Panc1 (cell line): ENCODE results near the gene B4GALNT4. TPM values are rescaled to one million over a fixed set of nuclear protein-coding genes. Genes with fewer than 3 reads are reported as not detected.
"Not testable (repeated sequence)": the region's sequence is repeated elsewhere in the genome, so short reads cannot be mapped to it uniquely, and the experiment has no call there.

ENCODE experiments used
- ATAC-seq: fragments of 200-7000 bp; cut with Tn5 transposase; 2 replicates; pipeline ENCODE4 v1.9.1; 2020; ENCODE audit warnings: mild to moderate bottlenecking, moderate library complexity
- BruUV-seq: library from RNA; stranded (reverse); fragments of 400-500 nt; replicated peaks from 2 replicates; lab custom pipeline; 2021; lab: Mats Ljungman, UMichigan
- CTCF ChIA-PET: fragments of 300-600 bp; sonication (Branson Sonifier 250); formaldehyde crosslinking; loops from one replicate; lab custom pipeline; 2022; ENCODE audit warnings: antibody characterized with exemption; lab: Charles Lee
- POLR2A ChIA-PET: fragments of 300-600 bp; sonication (Branson Sonifier 250); formaldehyde crosslinking; loops from one replicate; lab custom pipeline; 2022; ENCODE audit warnings: antibody characterized with exemption; lab: Charles Lee
- DNase-seq: peaks from one replicate; pipeline ENCODE4 v3.0.0-alpha.2; 2010; ENCODE audit warnings: low read depth, low spot score
- H3K27ac ChIP-seq: 2 replicates; pipeline ENCODE4 v1.5.1; 2011; ENCODE audit warnings: mild to moderate bottlenecking, low read length, inconsistent platforms
- H3K27me3 ChIP-seq: fragments of 200-500 bp; sonication (Bioruptor generic); 2 replicates; pipeline ENCODE4 v1.6.0; 2014; ENCODE audit warnings: low read length, inconsistent platforms; ENCODE audit not compliant: control insufficient read depth, insufficient read depth
- H3K36me3 ChIP-seq: fragments of 200-500 bp; sonication (Bioruptor generic); 2 replicates; pipeline ENCODE4 v1.5.1; 2014; ENCODE audit warnings: inconsistent platforms, mild to moderate bottlenecking, low read length, moderate library complexity; ENCODE audit not compliant: control insufficient read depth, insufficient read depth
- H3K4me1 ChIP-seq: 2 replicates; pipeline ENCODE4 v1.5.1; 2011; ENCODE audit warnings: inconsistent platforms, mild to moderate bottlenecking, low read length, moderate library complexity; ENCODE audit not compliant: control insufficient read depth, insufficient read depth
- H3K4me3 ChIP-seq, 2 experiments: 2 replicates each; pipeline ENCODE4 v1.5.1; 2011 to 2012; ENCODE audit warnings: low read depth in 2 of 2, low read length in 2 of 2, mild to moderate bottlenecking in 2 of 2, inconsistent platforms in 1 of 2, moderate library complexity in 1 of 2
- H3K9me3 ChIP-seq: fragments of 200-500 bp; sonication (Bioruptor generic); 2 replicates; pipeline ENCODE4 v1.5.1; 2014; ENCODE audit warnings: low read depth, mild to moderate bottlenecking, inconsistent platforms, low read length, moderate library complexity; ENCODE audit not compliant: control insufficient read depth, insufficient read depth
- POLR2AphosphoS5 ChIP-seq: IDR thresholded peaks from 2 replicates; pipeline ENCODE4 v1.6.1; 2012; ENCODE audit warnings: mild to moderate bottlenecking, low read depth, low read length, moderate library complexity
- REST ChIP-seq, 2 experiments: IDR thresholded peaks; 2 replicates each; pipeline ENCODE4 v1.6.1; 2011 to 2012; ENCODE audit warnings: low read depth in 2 of 2, control low read depth in 1 of 2, low read length in 1 of 2, mild to moderate bottlenecking in 1 of 2, moderate library complexity in 1 of 2; ENCODE audit not compliant: insufficient read depth in 1 of 2
- SIN3A ChIP-seq: IDR thresholded peaks from 2 replicates; pipeline ENCODE4 v1.6.1; 2012; ENCODE audit warnings: low read depth, mild to moderate bottlenecking, low read length, moderate library complexity, borderline replicate concordance; ENCODE audit not compliant: insufficient read depth
- TCF7L2 ChIP-seq: IDR thresholded peaks from 2 replicates; pipeline ENCODE4 v1.6.1; 2011; ENCODE audit warnings: mild to moderate bottlenecking, low read depth, low read length, inconsistent platforms
- in situ Hi-C: cut with HindIII; loops from 2 replicates; pipeline ENCODE4 v1.10.0; 2016; ENCODE audit warnings: low sequenced_read_pairs, low pct_unique_long_range_greater_than_20kb
- intact Hi-C: fragments of 100-400 bp; cut with micrococcal nuclease; formaldehyde crosslinking; loops from one replicate; pipeline ENCODE4 v1.10.0; 2022; ENCODE audit not compliant: unreplicated experiment
- total RNA-seq: library from RNA; stranded (reverse); gene quantifications from one replicate; pipeline ENCODE4 v1.2.1, GENCODE V29; 2021; ENCODE audit not compliant: unreplicated experiment
- TF ChIP-seq, protein P1 (sequence below): fragments of 450-650 bp; IDR thresholded peaks from 2 replicates; pipeline ENCODE4 v1.5.1; 2017; ENCODE audit warnings: mild to moderate bottlenecking

B4GALNT4 gene
- total RNA-seq, 1 experiment from 2014 or later, result 122 TPM

- no peak for DNase-seq
- CTCF ChIA-PET, result interaction anchor here (0.6 to 2.1 kb wide), 7 partner anchors 8 to 112 kb away, joined by 3 to 14 read pairs (median 6); no protein-coding TSS in a partner anchor
- Histone ChIP-seq H3K4me3 (no peak overlapping the region), H3K27ac (no peak overlapping the region), H3K27me3 (no peaks in the 10 kb centered on the region), H3K36me3 (no peaks in the 10 kb centered on the region), H3K9me3 (no peaks in the 10 kb centered on the region), H3K4me1 (no peaks in the 10 kb centered on the region; the same call in 1 of the 2 replicates)
- no peak for TF ChIP-seq REST (IDR thresholded peaks at IDR 0.05; ENCODE audit: insufficient read depth in 1 of 2, low read depth in 2 of 2, low read length in 1 of 2)
- TF ChIP-seq POLR2AphosphoS5, result no peak
- TF ChIP-seq, protein P1, sequence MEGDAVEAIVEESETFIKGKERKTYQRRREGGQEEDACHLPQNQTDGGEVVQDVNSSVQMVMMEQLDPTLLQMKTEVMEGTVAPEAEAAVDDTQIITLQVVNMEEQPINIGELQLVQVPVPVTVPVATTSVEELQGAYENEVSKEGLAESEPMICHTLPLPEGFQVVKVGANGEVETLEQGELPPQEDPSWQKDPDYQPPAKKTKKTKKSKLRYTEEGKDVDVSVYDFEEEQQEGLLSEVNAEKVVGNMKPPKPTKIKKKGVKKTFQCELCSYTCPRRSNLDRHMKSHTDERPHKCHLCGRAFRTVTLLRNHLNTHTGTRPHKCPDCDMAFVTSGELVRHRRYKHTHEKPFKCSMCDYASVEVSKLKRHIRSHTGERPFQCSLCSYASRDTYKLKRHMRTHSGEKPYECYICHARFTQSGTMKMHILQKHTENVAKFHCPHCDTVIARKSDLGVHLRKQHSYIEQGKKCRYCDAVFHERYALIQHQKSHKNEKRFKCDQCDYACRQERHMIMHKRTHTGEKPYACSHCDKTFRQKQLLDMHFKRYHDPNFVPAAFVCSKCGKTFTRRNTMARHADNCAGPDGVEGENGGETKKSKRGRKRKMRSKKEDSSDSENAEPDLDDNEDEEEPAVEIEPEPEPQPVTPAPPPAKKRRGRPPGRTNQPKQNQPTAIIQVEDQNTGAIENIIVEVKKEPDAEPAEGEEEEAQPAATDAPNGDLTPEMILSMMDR, result no peak
- no peak for TF ChIP-seq SIN3A
- no peak for TF ChIP-seq TCF7L2
- no peak for ATAC-seq
- POLR2A ChIA-PET, result interaction anchor here (0.6 to 0.7 kb wide), 2 partner anchors 51 to 155 kb away, joined by 3 to 10 read pairs; no protein-coding TSS in a partner anchor
- no TSS peak for BruUV-seq
- intact Hi-C loops, result no loop called here
- in situ Hi-C loops, result no loop called here
These were observed 6.5 kb upstream of the B4GALNT4 start for GRCh38 chr11:362642-363442.

GRCh38 chr11:363443-363805 is 5.9 kb upstream of the B4GALNT4 start:
- intact Hi-C loops, H3K27me3 ChIP-seq, H3K36me3 ChIP-seq, ATAC-seq, H3K27ac ChIP-seq, DNase-seq, H3K4me1 ChIP-seq, H3K9me3 ChIP-seq, H3K4me3 ChIP-seq, BruUV-seq, in situ Hi-C loops: not testable (repeated sequence)
- ChIA-PET POLR2A (interaction anchor here (0.6 kb wide), 3 partner anchors 9 to 155 kb away, joined by 5 to 10 read pairs (median 7); no protein-coding TSS in a partner anchor), CTCF (interaction anchor here (0.6 to 2.1 kb wide), 5 partner anchors 8 to 100 kb away, joined by 3 to 14 read pairs (median 6); no protein-coding TSS in a partner anchor)
